Thyroid gland (tissue), 4 donors: ENCODE results near the gene ZBED1.

Source experiments
- POLR2A ChIP-seq, 2 donors: fragments of 450-650 bp; IDR thresholded peaks; one replicate each; pipeline ENCODE4 v1.6.1; 2017; ENCODE audit warnings: antibody characterized with exemption in 2 of 2, mild to moderate bottlenecking in 2 of 2, moderate library complexity in 1 of 2
- TF ChIP-seq, protein P1 (sequence below), 6 experiments: fragments of 200-600 bp in 3 of 6; fragments of 450-650 bp in 3 of 6; sonication (generic) in 3 of 6; IDR thresholded peaks; one replicate each; pipeline ENCODE4 v1.5.1; 2016 to 2019; ENCODE audit warnings: antibody characterized with exemption in 6 of 6, mild to moderate bottlenecking in 2 of 6, inconsistent platforms in 1 of 6, moderate library complexity in 1 of 6

DNA sequence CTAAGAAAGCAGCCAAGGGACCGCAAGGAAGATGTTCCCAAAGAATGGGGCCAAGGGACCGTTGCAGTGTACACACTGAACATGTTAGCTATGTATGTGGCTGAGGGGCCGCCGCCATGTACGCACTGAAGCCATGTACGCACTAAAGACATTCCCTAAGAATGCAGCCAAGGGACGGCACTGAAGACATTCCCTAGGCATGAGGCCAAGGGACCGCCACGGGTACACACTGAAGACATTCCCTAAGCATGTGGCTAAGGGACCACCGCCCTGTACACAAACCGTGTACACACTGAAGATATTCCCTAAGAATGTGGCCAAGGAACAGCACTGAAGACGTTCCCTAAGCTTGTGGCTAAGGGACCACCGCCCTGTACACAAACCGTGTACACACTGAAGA is 54.0 kb downstream of the ZBED1 start:
- TF ChIP-seq, protein P1, sequence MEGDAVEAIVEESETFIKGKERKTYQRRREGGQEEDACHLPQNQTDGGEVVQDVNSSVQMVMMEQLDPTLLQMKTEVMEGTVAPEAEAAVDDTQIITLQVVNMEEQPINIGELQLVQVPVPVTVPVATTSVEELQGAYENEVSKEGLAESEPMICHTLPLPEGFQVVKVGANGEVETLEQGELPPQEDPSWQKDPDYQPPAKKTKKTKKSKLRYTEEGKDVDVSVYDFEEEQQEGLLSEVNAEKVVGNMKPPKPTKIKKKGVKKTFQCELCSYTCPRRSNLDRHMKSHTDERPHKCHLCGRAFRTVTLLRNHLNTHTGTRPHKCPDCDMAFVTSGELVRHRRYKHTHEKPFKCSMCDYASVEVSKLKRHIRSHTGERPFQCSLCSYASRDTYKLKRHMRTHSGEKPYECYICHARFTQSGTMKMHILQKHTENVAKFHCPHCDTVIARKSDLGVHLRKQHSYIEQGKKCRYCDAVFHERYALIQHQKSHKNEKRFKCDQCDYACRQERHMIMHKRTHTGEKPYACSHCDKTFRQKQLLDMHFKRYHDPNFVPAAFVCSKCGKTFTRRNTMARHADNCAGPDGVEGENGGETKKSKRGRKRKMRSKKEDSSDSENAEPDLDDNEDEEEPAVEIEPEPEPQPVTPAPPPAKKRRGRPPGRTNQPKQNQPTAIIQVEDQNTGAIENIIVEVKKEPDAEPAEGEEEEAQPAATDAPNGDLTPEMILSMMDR (IDR thresholded peaks at IDR 0.05): no peak
- no peak for TF ChIP-seq POLR2A (IDR thresholded peaks at IDR 0.05)
